OCI-LY3 (cell line): ENCODE measurements around the gene EIF2AK3.

Experiments used
- CTCF ChIP-seq: fragments of 200-600, 300-600 bp; sonication (generic); IDR thresholded peaks from 2 replicates; pipeline ENCODE4 v1.5.1; 2014; ENCODE audit warnings: antibody characterized with exemption, low read length, low read depth
- EZH2phosphoT487 ChIP-seq: fragments of 200-600 bp; shearing (Covaris generic); IDR thresholded peaks from 2 replicates; pipeline ENCODE4 v1.6.1; 2018; ENCODE audit warnings: antibody characterized with exemption, mixed run types, low read depth

- TF ChIP-seq CTCF (no peak), EZH2phosphoT487 (no peak)
Measured at GRCh38 chr2:88613921-88614320, 13.3 kb downstream of the EIF2AK3 start.
